HTR-8/SVneo (cell line): ENCODE measurements around the gene GABRR1.
"Not testable (repeated sequence)": the region's sequence is repeated elsewhere in the genome, so short reads cannot be mapped to it uniquely, and the experiment has no call there.

Experiments
- DNase-seq: peaks from one replicate; pipeline ENCODE4 v3.0.0; 2011; ENCODE audit warnings: low spot score, mixed read lengths; ENCODE audit not compliant: insufficient read length
- FAIRE-seq: peaks from 2 replicates; lab custom pipeline; 2011; peaks lifted over from hg19 to GRCh38; lab: Jason Lieb, UNC

GABRR1 gene

GRCh38 chr6:89217299-89217910 is at the start of gene GABRR1:
TSS of gene GABRR1 (minus strand) at chr6:89217358. CDS start at chr6:89217322, 36 bp downstream.
- FAIRE-seq, result no peak

DNA sequence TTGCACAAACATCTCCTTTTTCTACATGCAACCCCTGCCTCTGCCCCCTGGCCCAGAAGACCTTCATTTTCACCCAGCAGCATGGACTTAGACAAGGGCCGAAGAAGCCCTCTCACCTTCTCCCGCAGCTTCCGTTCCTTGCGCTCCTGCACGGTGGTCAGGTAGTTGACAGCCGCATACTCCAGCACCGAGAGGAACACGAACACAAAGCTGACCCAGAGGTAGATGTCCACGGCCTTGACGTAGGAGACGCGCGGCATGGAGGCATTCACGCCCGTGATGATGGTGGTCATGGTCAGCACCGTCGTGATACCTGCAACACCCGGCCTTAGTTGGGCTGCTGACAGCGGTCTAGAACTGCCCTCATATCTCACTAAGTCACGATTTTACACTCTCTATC is 47.1 kb upstream of the GABRR1 start:
- DNase-seq, result no peak
- peak; percentile 23 for FAIRE-seq

More at GRCh38 chr6:89217299-89217910, at the start of gene GABRR1:
- no peak for DNase-seq

- DNase-seq (peak; percentile 18), FAIRE-seq (no peak)
Observed at GRCh38 chr6:89260832-89261231, 43.7 kb upstream of the GABRR1 start.

- no peak for DNase-seq
- FAIRE-seq, result no peak
Observed at GRCh38 chr6:89260310-89260709, 43.2 kb upstream of the GABRR1 start.

- FAIRE-seq (no peak), DNase-seq (no peak)
Observed at GRCh38 chr6:89258912-89259311, 41.8 kb upstream of the GABRR1 start.

GRCh38 chr6:89257781-89258180 is 40.6 kb upstream of the GABRR1 start:
- FAIRE-seq (no peak), DNase-seq (no peak)

DNA sequence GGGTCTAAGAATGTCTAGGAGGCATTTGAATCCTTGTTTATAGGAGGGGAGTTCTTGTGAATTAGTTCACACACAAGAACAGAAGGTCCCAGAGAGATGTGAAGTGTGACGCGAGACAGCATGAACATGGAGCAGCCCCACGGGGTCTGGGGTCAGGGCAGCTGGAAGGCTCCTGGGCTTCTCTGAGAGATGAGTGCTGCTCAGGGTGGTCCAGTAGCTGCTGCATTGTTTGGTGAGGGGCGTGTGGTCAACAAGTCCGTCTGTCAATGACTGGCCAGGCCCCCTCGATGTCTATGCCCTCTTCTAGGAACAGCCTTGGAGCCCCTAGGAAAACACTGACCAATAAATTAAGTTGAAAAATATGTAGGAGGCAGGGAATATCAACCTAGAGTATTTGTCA is 40.2 kb upstream of the GABRR1 start:
- DNase-seq, result no peak
- FAIRE-seq, result no peak

- FAIRE-seq, result no peak
- DNase-seq, result no peak
Observed at GRCh38 chr6:89255417-89255816, 38.3 kb upstream of the GABRR1 start.

- FAIRE-seq (no peak), DNase-seq (no peak)
Observed at GRCh38 chr6:89254569-89254968, 37.4 kb upstream of the GABRR1 start.

- DNase-seq (no peak), FAIRE-seq (no peak)
Observed at GRCh38 chr6:89252907-89253306, 35.7 kb upstream of the GABRR1 start.

GRCh38 chr6:89251976-89252375 is 34.8 kb upstream of the GABRR1 start:
- DNase-seq (no peak), FAIRE-seq (no peak)

- DNase-seq (no peak), FAIRE-seq (no peak)
Observed at GRCh38 chr6:89251170-89251569, 34.0 kb upstream of the GABRR1 start.

DNA sequence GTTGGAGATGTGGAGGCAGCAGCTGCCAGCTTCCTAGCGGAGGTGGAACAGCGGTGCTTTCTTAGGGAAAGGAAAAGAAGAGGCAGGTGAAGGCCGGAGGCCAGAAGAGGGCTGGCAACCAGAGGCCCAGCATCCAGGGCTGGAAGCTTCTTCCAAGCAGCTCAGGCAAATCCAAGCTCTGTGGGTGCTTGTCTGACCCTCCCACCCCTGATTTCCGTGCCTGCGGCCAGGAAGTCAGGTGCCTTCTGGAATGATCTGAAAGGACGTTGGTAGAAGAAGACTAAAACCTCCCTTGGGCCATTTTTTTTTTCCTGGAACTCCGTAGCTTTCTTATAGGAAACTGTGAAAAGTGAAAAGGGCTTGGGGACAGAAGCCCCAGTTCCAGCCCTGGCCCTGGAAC is 33.1 kb upstream of the GABRR1 start:
- DNase-seq (no peak), FAIRE-seq (no peak)

DNA sequence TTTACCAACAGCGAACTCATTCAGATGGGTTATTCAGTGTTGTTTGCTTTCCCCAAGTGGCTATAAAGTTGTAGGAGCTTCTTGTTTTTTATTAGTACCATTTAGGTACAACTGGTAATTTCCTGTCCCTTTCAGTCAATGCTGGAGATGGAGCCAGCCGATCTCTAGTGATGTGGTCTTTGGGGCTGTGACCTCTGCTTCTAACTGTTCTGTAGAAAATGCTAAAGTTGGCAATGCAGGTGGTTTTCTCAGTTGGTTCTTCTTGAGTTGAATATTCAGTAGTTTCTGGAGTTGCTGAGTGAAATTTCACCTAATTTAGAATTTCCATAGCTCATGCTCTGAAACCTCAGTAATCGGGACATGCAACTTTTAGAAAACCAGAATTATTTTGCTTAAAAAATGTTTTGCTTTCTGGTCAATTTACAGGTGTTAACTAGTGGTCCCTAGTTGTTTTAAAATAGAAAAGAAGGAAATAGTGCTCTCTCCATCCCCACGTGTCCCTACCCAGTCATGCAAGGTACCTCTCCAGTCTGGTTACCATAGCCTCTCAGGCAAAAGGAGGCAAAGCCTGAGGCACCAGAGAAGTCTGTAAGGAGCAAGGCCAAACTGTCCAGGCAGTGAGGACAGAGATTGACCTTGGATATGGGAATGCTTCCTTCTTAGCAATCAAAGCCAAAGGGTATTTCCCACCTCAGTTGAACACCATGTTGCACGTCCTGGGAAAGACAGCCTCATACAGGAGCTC is 27.3 kb upstream of the GABRR1 start:
- DNase-seq (no peak), FAIRE-seq (no peak)

- FAIRE-seq (no peak), DNase-seq (no peak)
Observed at GRCh38 chr6:89243331-89243629, 26.1 kb upstream of the GABRR1 start.

DNA sequence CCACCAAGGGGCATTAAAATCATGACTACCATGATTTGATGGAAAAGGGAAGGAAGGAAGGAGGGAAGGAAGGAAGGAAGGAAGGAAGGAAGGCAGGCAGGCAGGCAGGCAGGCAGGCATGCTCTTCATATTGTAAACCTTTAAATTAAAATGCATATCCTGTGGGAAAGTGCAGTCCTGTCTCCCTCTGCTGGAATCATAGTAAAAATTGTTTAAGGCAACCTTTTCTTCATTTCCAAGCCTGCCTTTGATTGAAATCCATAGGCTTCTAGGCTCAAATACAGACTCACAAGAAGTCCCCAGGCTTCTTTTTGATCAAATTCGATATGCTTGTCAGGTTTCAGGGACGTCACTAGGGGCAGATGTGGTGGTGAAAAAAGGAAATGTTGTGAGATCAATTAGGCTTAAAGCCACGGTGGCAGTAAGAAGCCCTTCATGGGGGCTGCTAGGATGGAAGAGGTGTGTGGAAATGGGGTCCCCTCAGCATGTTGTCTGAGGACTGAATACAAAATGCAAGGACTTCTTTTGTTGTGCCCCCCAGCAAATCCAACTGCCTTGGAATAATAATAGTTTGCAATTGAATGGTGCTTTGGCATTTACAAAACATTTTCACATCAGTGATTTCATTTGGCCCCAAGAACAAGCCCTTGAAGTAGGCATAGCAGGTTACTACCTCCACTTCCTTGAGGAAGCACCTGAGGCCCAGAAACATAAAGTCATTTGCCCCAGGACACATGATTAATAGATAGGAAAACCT is 25.6 kb upstream of the GABRR1 start:
- peak; percentile 55 for FAIRE-seq
- DNase-seq, result peak; percentile 56

GRCh38 chr6:89239338-89239737 is 22.2 kb upstream of the GABRR1 start:
- DNase-seq (no peak), FAIRE-seq (no peak)

DNA sequence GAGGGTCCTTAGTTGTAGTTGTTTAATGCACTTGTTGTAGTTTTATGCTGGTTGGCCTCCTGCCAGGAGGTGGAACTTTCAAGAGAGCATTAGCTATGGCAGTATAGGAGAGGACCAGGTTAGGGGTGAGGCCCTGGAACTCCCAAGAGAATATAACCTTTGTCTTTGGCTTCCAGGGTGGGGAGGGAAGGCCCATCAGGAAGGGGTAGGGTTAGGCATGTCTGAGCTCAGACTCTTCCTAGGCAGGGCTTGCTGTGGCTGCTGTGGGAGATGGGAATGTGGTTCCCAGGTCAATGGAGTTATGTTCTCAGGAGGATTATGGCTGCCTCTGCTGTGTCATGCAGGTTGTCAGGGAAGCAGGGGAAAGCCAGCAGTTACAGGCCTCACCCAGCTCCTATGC is 20.0 kb upstream of the GABRR1 start:
- DNase-seq (no peak), FAIRE-seq (no peak)

GRCh38 chr6:89233605-89234004 is 16.4 kb upstream of the GABRR1 start:
- DNase-seq, FAIRE-seq: not testable (repeated sequence)

- DNase-seq, result no peak
- FAIRE-seq, result no peak
Observed at GRCh38 chr6:89222712-89223039, 5.5 kb upstream of the GABRR1 start.

DNA sequence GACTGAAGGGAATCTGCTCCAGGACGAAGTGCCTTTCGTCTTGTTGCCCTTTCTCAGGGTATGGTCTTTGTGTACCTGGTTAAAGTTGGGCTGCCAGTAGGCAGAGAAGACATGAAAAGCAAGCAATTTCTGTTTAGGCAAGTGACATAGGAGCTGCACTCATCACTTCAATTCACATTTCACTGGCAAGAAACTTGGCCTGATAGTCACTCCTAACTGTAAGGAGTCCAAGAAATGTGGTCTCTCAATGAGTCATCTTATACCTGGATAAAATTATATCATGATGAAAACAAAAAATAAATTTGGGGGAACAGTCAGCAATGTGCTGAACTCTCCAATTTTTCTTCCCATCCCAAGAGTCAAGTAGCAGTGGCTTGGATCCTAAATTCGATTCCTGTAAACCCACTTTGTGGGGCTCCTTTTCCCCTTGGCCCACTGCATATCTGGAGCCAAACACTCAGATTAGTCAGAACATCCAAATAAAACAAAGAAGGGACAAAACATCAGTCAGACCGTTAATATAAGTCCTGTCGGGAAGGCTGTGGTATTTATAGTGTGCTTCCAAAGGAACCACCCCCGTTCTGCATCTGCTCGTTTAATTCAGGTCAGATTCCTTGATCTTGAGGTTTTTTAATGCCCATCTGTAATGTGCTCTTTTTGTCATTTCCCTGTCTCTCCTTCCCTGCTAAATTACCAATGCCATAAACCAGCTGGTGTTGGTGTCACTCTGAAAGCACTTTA is 5.0 kb upstream of the GABRR1 start:
- no peak for FAIRE-seq
- peak; percentile 25 for DNase-seq
